HepG2 (cell line): ENCODE data around the gene AKR1A1. TPM values are rescaled to one million over a fixed set of nuclear protein-coding genes. Genes with fewer than 3 reads are reported as not detected.

Experiments used
- ARID4A ChIP-seq: sonication (generic); formaldehyde crosslinking; IDR thresholded peaks from 2 replicates; pipeline ENCODE4 v1.5.0; 2020; ENCODE audit warnings: mild to moderate bottlenecking, missing genetic modification reagents, borderline replicate concordance
- GABPA ChIP-seq, 2 experiments: IDR thresholded peaks; 2 replicates each; pipeline ENCODE4 v1.6.1; 2011 to 2016; ENCODE audit warnings: low read depth in 2 of 2, low read length in 1 of 2, missing biosample characterization in 1 of 2, missing genetic modification characterization in 1 of 2
- GTF3A ChIP-seq: sonication (generic); formaldehyde crosslinking; conservative IDR thresholded peaks from 2 replicates; pipeline ENCODE4 v1.4.0; 2020; ENCODE audit warnings: mild to moderate bottlenecking, missing genetic modification reagents
- KIAA2018 ChIP-seq: sonication (generic); formaldehyde crosslinking; IDR thresholded peaks from 2 replicates; pipeline ENCODE4 v1.5.0; 2020; ENCODE audit warnings: mild to moderate bottlenecking, missing genetic modification reagents, borderline replicate concordance
- MAX ChIP-seq: IDR thresholded peaks from 2 replicates; pipeline ENCODE4 v1.6.1; 2012; ENCODE audit warnings: inconsistent platforms
- MAZ ChIP-seq, 2 experiments: sonication (generic) in 1 of 2; formaldehyde crosslinking in 1 of 2; IDR thresholded peaks; 2 replicates each; pipeline versions ENCODE4 v1.5.0 to v1.6.1; 2012 to 2020; ENCODE audit warnings: low read depth in 2 of 2, mild to moderate bottlenecking in 2 of 2, borderline replicate concordance in 1 of 2, improper control_type of control experiment in 1 of 2, low read length in 1 of 2, missing genetic modification reagents in 1 of 2, moderate library complexity in 1 of 2
- TFAP4 ChIP-seq: sonication (generic); IDR thresholded peaks from 2 replicates; pipeline ENCODE4 v1.6.1; 2016; ENCODE audit warnings: low read depth, borderline replicate concordance
- ZNF574 ChIP-seq: sonication (generic); formaldehyde crosslinking; IDR thresholded peaks from 2 replicates; pipeline ENCODE4 v1.4.0; 2020; ENCODE audit warnings: missing genetic modification reagents
- ZNF816 ChIP-seq: sonication (generic); formaldehyde crosslinking; IDR thresholded peaks from 2 replicates; pipeline ENCODE4 v1.8.0; 2022; ENCODE audit warnings: missing genetic modification reagents, mild to moderate bottlenecking, borderline replicate concordance
- polyA plus RNA-seq, 8 experiments: library from polyadenylated mRNA; depleted of rRNA in 3 of 8; stranded (reverse) in 7 of 8; unstranded in 1 of 8; fragments of >200 nt; fragmentation: Illumina TruSeq in 4 of 8; extraction: Trizol in 4 of 8; gene quantifications; 2 replicates each; pipeline versions ENCODE4 v1.2.1 to v1.2.3, GENCODE V29; 2011 to 2016; ENCODE audit warnings: low read depth in 4 of 8, missing spikeins in 1 of 8, mixed read lengths in 1 of 8; ENCODE audit not compliant: insufficient read depth in 1 of 8
- total RNA-seq, 5 experiments: library from RNA; depleted of rRNA; stranded (reverse); fragments of >200 nt; fragmentation: Illumina TruSeq; extraction: Trizol; gene quantifications; 2 replicates each; pipeline ENCODE4 v1.2.3, GENCODE V29; 2016; ENCODE audit warnings: low read depth in 1 of 5

AKR1A1 gene
- total and polyA plus RNA-seq, 2 of the 13 experiments (the other 11 are each of a cell fraction or from before 2014, with no cell fraction given), result 181 to 217 TPM

- TF ChIP-seq ZNF574 (CRISPR knock-in tag), result no peak
- TF ChIP-seq GTF3A (CRISPR knock-in tag), result no peak
- peak; percentile 55; the same call in 1 of the 2 replicates for TF ChIP-seq TFAP4
- peak; percentile 36; the same call in 1 of the 2 replicates for TF ChIP-seq ARID4A
- TF ChIP-seq MAX, result peak; percentile 32; the same call in 1 of the 2 replicates
- TF ChIP-seq KIAA2018 (CRISPR knock-in tag), result no peak
- TF ChIP-seq MAZ (IDR thresholded peaks at IDR 0.05; ENCODE audit: borderline replicate concordance, low read depth, low read length), result peak; percentile 52; the same call in 1 of the 2 replicates
- TF ChIP-seq MAZ (CRISPR knock-in tag; IDR thresholded peaks at IDR 0.05; ENCODE audit: low read depth), result no peak
- no peak for TF ChIP-seq ZNF816 (CRISPR knock-in tag)
- no peak for TF ChIP-seq GABPA (IDR thresholded peaks at IDR 0.05; ENCODE audit: low read depth, low read length)
- 0 out of 2 replicates have a peak, but pooled peaks have one; percentile 22 for TF ChIP-seq GABPA (CRISPR knock-in tag; IDR thresholded peaks at IDR 0.05; ENCODE audit: low read depth)
Observed at GRCh38 chr1:45543581-45544417, 6.8 kb upstream of the AKR1A1 start (continued).
